Immature natural killer cell (primary cell): ENCODE results near the gene TLDC2. TPM values are rescaled to one million over a fixed set of nuclear protein-coding genes. Genes with fewer than 3 reads are reported as not detected.
"Not testable (repeated sequence)": the region's sequence is repeated elsewhere in the genome, so short reads cannot be mapped to it uniquely, and the experiment has no call there.

Experiments
- DNase-seq, 3 donors: peaks; one replicate each; pipeline ENCODE4 v3.0.0; 2022; ENCODE audit warnings: mixed read lengths in 1 of 3
- H3K27ac Mint-ChIP-seq, 6 donors: one replicate each; pipeline ENCODE4 v1.8.0; 2020; ENCODE audit warnings: mixed read lengths in 6 of 6, mild to moderate bottlenecking in 5 of 6, inconsistent platforms in 4 of 6, moderate library complexity in 3 of 6
- H3K27me3 Mint-ChIP-seq, 3 donors: one replicate each; pipeline ENCODE4 v1.8.0; 2020 to 2021; ENCODE audit warnings: low read depth in 3 of 3, mild to moderate bottlenecking in 3 of 3, mixed read lengths in 3 of 3, moderate library complexity in 3 of 3, inconsistent platforms in 1 of 3
- H3K36me3 Mint-ChIP-seq, 3 donors: one replicate each; pipeline ENCODE4 v1.8.0; 2020; ENCODE audit warnings: mixed read lengths in 3 of 3, inconsistent platforms in 2 of 3, mild to moderate bottlenecking in 2 of 3
- H3K4me1 Mint-ChIP-seq, 2 donors: one replicate each; pipeline ENCODE4 v1.8.0; 2020; ENCODE audit warnings: inconsistent platforms in 2 of 2, mild to moderate bottlenecking in 2 of 2, mixed read lengths in 2 of 2, moderate library complexity in 1 of 2
- H3K4me3 Mint-ChIP-seq, 5 donors: one replicate each; pipeline ENCODE4 v1.8.0; 2020; ENCODE audit warnings: mild to moderate bottlenecking in 5 of 5, mixed read lengths in 5 of 5, inconsistent platforms in 3 of 5, moderate library complexity in 3 of 5
- H3K9me3 Mint-ChIP-seq, 6 donors: one replicate each; pipeline ENCODE4 v1.8.0; 2020; ENCODE audit warnings: mild to moderate bottlenecking in 6 of 6, mixed read lengths in 6 of 6, inconsistent platforms in 4 of 6, moderate library complexity in 3 of 6
- polyA plus RNA-seq, 3 donors: library from polyadenylated mRNA; unstranded; fragments of 300-500 nt; fragmentation: Illumina TruSeq; gene quantifications; one replicate each; pipeline ENCODE4 v1.2.3, GENCODE V29; 2021

The TLDC2 gene
- polyA plus RNA-seq, 3 donors from 2014 or later: 0.38 to 0.55 TPM; not detected in 1

DNA sequence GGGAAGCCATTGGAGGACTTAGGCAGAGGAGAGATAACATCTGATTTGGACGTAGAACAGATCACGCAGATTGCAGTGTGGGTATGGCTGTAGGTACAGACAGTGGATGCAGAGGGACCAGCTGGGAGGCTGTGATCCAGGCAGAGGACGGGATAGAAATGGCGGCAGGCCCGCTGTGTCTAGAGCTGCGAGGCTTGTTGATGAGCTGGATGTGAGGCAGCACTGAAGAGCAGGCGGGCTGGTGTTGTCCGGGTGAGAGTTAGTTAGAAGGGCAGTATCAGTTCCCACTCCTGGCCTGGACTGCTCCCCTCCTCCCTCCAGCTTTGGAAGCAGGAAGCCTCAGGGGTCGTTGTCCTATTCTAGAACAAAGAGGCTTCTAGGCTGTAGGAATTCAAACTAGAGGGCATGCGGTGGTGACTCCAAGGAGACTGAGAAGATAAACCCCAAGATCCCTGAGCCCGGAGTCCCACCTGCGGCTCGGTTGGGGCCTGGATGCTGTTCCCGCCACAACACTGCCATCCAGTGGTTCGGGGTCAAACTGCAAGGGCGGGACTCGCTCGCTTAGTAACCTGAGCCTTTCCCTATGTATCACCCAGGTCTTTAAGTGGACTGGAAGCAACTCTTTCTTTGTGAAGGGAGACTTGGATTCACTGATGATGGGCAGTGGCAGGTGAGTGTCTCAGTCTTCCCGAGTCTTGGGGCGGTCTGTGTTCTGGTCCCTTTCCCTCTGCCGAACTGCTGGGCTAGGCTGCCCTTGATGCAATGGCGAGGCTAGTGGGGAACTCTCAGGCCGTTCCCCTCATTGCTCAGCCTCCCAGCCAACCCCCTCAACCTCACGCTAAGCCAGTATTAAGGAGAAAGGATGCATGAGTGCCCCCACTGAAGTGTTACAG lies 11.2 kb downstream of the TLDC2 start:
- Mint-ChIP-seq H3K9me3 (no peaks in the 10 kb centered on the region), H3K4me1 (peaks cover 15 to 25% of the 10 kb centered on the region in 2 donors), H3K27ac (peak overlapping the region; percentile 38 to 86 (median 74)), H3K4me3 (no peak overlapping the region), H3K36me3 (peaks cover 9 to 19% (median 9%) of the 10 kb centered on the region in 3 donors), H3K27me3 (peaks cover 1 to 2% (median 2%) of the 10 kb centered on the region in 3 donors)
- DNase-seq: peak; percentile 59 to 66 (median 60)

GRCh38 chr20:36887752-36888090 lies 11.8 kb downstream of the TLDC2 start:
- Mint-ChIP-seq H3K36me3 (peaks cover 10 to 24% (median 12%) of the 10 kb centered on the region in 3 donors), H3K27me3 (peaks cover 1 to 2% (median 2%) of the 10 kb centered on the region in 3 donors), H3K27ac (peak overlapping the region in 4 of 6 donors; percentile 64 to 86 (median 80)), H3K4me1 (peaks cover 15 to 25% of the 10 kb centered on the region in 2 donors), H3K4me3 (no peak overlapping the region), H3K9me3 (no peaks in the 10 kb centered on the region)
- DNase-seq: no peak

- H3K4me1 Mint-ChIP-seq: peaks cover 15 to 25% of the 10 kb centered on the region in 2 donors
- peaks cover 1 to 4% (median 2%) of the 10 kb centered on the region in 3 donors for H3K27me3 Mint-ChIP-seq
- H3K36me3 Mint-ChIP-seq: peaks cover 16 to 29% (median 20%) of the 10 kb centered on the region in 3 donors
- H3K9me3 Mint-ChIP-seq: no peaks in the 10 kb centered on the region
- H3K4me3 Mint-ChIP-seq: no peak overlapping the region
- DNase-seq: no peak
- H3K27ac Mint-ChIP-seq: peak overlapping the region in 1 of 6 donors; percentile 44
These were observed 13.1 kb downstream of the TLDC2 start for GRCh38 chr20:36888880-36889516.

DNA sequence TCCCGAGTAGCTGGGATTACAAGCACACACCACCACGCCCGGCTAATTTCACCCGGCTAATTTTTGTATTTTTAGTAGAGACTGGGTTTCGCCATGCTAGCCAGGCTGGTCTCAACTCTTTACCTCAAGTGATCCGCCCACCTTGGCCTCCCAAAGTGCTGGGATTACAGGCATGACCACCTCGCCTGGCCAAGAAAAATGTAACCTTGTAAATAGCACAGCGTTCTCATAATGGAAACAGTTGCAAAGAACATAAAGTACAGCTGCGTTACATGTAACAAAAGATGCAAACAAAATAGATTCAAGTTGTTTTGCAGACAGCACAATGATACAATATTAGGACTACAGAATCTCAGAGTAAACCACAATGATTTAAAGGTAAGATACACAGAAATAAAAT lies 14.6 kb downstream of the TLDC2 start:
- no peaks in the 10 kb centered on the region for H3K9me3 Mint-ChIP-seq
- H3K4me1 Mint-ChIP-seq: peaks cover 15 to 21% of the 10 kb centered on the region in 2 donors
- H3K27ac Mint-ChIP-seq: peak overlapping the region in 2 of 6 donors; percentile 15 to 31
- DNase-seq: no peak
- peaks cover 24 to 38% (median 27%) of the 10 kb centered on the region in 3 donors for H3K36me3 Mint-ChIP-seq
- peaks cover 1 to 6% (median 2%) of the 10 kb centered on the region in 3 donors for H3K27me3 Mint-ChIP-seq
- no peak overlapping the region for H3K4me3 Mint-ChIP-seq

DNA sequence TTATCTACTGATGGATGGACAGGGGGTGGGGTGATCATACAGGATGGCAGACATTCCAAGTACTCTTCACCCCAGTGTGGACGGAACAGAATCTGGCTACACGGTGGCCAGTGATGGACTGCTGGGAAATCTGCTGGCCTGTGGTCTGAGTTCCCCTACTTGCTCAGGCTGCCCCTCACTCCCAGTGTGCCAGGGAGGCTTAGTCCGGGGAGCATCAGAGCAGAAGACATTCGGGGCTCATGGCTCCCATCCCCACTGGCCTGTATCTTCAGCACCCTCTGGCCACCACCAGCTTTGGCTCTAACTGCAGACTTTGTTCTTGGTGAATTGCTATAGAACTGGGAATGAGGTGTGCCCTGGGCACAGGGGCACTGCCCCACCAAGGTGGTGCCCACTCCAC lies 15.3 kb downstream of the TLDC2 start:
- Mint-ChIP-seq H3K36me3 (peaks cover 24 to 39% (median 29%) of the 10 kb centered on the region in 3 donors), H3K27ac (peak overlapping the region in 1 of 6 donors; percentile 72), H3K27me3 (peaks cover 1 to 6% (median 2%) of the 10 kb centered on the region in 3 donors), H3K4me3 (no peak overlapping the region), H3K4me1 (peaks cover 13 to 15% of the 10 kb centered on the region in 2 donors), H3K9me3 (no peaks in the 10 kb centered on the region)
- DNase-seq: no peak

DNA sequence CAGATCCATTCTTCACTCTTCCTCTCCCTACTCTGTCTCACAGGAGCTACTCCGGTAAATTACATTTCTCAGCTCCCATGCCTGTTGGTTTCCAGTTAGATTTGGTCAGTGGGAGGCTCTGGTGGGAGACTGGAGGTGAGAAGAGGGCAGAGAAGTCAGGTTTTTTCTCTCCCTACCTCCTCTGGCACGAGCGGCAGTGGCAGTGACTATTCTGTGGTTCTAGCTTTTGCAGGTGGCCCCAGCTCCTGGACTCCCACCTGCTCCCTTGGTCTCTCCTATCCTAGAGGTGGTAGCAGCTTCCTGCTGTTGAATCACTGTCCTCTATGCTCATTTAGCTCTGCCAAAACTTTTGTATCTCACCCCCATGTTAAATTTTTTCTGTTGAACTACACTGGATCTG lies 17.9 kb downstream of the TLDC2 start:
- peak overlapping the region in 5 of 6 donors; percentile 36 to 54 (median 44) for H3K27ac Mint-ChIP-seq
- H3K9me3 Mint-ChIP-seq: no peaks in the 10 kb centered on the region
- H3K27me3 Mint-ChIP-seq: peaks cover 1 to 7% (median 2%) of the 10 kb centered on the region in 3 donors
- peaks cover 34 to 61% (median 49%) of the 10 kb centered on the region in 3 donors for H3K36me3 Mint-ChIP-seq
- no peak for DNase-seq
- no peak overlapping the region for H3K4me3 Mint-ChIP-seq
- H3K4me1 Mint-ChIP-seq: peaks cover 5 to 6% of the 10 kb centered on the region in 2 donors

- Mint-ChIP-seq H3K36me3 (peaks cover 40 to 65% (median 49%) of the 10 kb centered on the region in 3 donors), H3K9me3 (no peaks in the 10 kb centered on the region), H3K27ac (peak overlapping the region; percentile 53 to 87 (median 72)), H3K27me3 (peaks cover 1 to 7% (median 2%) of the 10 kb centered on the region in 3 donors), H3K4me1 (peaks cover 2 to 6% of the 10 kb centered on the region in 2 donors), H3K4me3 (no peak overlapping the region)
- no peak for DNase-seq
These were observed 19.1 kb downstream of the TLDC2 start for GRCh38 chr20:36895036-36895435.

DNA sequence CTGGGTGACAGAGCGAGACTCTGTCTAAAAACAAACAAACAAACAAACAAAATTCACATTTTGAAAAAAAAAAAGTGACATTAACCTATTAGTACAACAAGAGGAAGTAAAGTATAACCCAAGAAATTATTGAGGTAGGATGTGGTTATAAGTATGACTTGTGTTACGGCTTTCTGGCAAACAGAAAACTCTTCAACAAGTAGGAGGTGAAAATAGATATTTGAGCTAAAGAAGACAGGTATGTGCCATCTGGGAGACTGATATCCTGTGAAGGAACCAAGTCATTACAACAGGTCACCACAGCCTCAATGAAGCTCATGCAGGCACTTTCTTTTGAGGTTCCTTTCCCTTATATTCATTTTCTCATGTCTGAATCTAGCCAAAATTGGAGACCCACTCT lies 28.8 kb downstream of the TLDC2 start:
- Mint-ChIP-seq H3K9me3 (no peaks in the 10 kb centered on the region), H3K4me1 (peaks cover 14 to 17% of the 10 kb centered on the region in 2 donors), H3K36me3 (peaks cover 24 to 46% (median 28%) of the 10 kb centered on the region in 3 donors), H3K27ac (peak overlapping the region; percentile 8 to 81 (median 68)), H3K4me3 (peak overlapping the region in 2 of 5 donors; percentile 10 to 21), H3K27me3 (peaks cover 1 to 3% (median 3%) of the 10 kb centered on the region in 3 donors)
- DNase-seq: no peak

GRCh38 chr20:36905566-36905965 lies 29.6 kb downstream of the TLDC2 start:
- H3K27me3 Mint-ChIP-seq, H3K4me3 Mint-ChIP-seq, H3K9me3 Mint-ChIP-seq, DNase-seq: not testable (repeated sequence)
- H3K27ac Mint-ChIP-seq: peak overlapping the region in 3 of 6 donors; percentile 9 to 84 (median 43)
- H3K36me3 Mint-ChIP-seq: peaks cover 25 to 44% (median 28%) of the 10 kb centered on the region in 3 donors
- peaks cover 14 to 17% of the 10 kb centered on the region in 2 donors for H3K4me1 Mint-ChIP-seq

GRCh38 chr20:36906086-36906485 lies 30.1 kb downstream of the TLDC2 start:
- peaks cover 28 to 43% (median 28%) of the 10 kb centered on the region in 3 donors for H3K36me3 Mint-ChIP-seq
- not testable (repeated sequence) for H3K27me3 Mint-ChIP-seq, DNase-seq, H3K9me3 Mint-ChIP-seq, H3K4me3 Mint-ChIP-seq
- peaks cover 14 to 17% of the 10 kb centered on the region in 2 donors for H3K4me1 Mint-ChIP-seq
- H3K27ac Mint-ChIP-seq: peak overlapping the region in 1 of 6 donors; percentile 84

DNA sequence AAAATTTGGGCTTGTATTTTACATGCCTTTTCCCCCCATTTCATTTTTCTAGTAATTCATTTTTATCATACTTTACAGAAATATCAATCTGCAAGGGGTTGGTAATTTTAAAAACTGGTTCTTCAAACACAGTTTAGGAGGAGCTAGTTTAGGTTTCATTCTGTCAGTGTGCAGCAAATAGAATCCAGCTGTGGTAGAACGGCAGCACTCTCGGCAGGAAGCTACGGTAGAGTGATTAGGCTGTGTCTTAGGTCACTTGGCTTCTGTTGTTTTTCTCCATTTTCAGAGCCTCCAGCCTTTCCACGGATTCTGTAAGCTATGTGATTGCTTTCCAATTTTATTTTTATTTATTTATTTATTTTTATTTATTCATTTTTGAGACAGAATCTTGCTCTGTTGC lies 32.7 kb downstream of the TLDC2 start:
- DNase-seq: no peak
- H3K36me3 Mint-ChIP-seq: peaks cover 24 to 42% (median 29%) of the 10 kb centered on the region in 3 donors
- no peak overlapping the region for H3K4me3 Mint-ChIP-seq
- peaks cover 1 to 7% (median 2%) of the 10 kb centered on the region in 3 donors for H3K27me3 Mint-ChIP-seq
- no peak overlapping the region for H3K27ac Mint-ChIP-seq
- H3K9me3 Mint-ChIP-seq: no peaks in the 10 kb centered on the region
- peaks cover 12 to 22% of the 10 kb centered on the region in 2 donors for H3K4me1 Mint-ChIP-seq

- Mint-ChIP-seq H3K9me3 (no peaks in the 10 kb centered on the region), H3K4me1 (peaks cover 2 to 21% of the 10 kb centered on the region in 2 donors), H3K4me3 (no peak overlapping the region), H3K27ac (no peak overlapping the region), H3K36me3 (peaks cover 20 to 38% (median 28%) of the 10 kb centered on the region in 3 donors), H3K27me3 (peaks cover 0 to 3% (median 2%) of the 10 kb centered on the region in 3 donors)
- DNase-seq: no peak
These were observed 40.3 kb downstream of the TLDC2 start for GRCh38 chr20:36916199-36916598.

DNA sequence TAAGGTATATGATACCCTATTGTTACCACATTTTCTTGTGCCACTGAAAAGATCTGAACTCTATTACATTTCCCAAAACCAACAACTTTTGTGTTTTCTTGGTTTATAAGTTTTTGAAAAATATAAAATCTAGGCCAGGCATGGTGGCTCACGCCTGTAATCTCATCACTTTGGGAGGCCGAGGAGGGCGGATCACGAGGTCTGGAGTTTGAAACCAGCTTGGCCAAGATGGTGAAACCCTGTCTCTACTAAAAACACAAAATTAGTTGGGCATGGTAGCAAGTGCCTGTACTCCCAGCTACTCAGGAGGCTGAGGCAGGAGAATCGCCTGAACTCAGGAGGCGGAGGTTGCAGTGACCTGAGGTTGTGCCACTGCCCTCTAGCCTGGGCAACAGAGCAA lies 41.3 kb downstream of the TLDC2 start:
- Mint-ChIP-seq H3K4me3 (no peak overlapping the region), H3K36me3 (peaks cover 12 to 29% (median 18%) of the 10 kb centered on the region in 3 donors), H3K4me1 (peaks cover 2 to 19% of the 10 kb centered on the region in 2 donors), H3K27ac (no peak overlapping the region), H3K9me3 (no peaks in the 10 kb centered on the region), H3K27me3 (peaks cover 0 to 2% (median 0%) of the 10 kb centered on the region in 3 donors)
- no peak for DNase-seq
